Panc1 (cell line): ENCODE measurements around the gene CDK13. TPM values are rescaled to one million over a fixed set of nuclear protein-coding genes. Genes with fewer than 3 reads are reported as not detected.

Source experiments
- ATAC-seq: fragments of 200-7000 bp; cut with Tn5 transposase; 2 replicates; pipeline ENCODE4 v1.9.1; 2020; ENCODE audit warnings: mild to moderate bottlenecking, moderate library complexity
- BruUV-seq: library from RNA; stranded (reverse); fragments of 400-500 nt; replicated peaks from 2 replicates; lab custom pipeline; 2021; lab: Mats Ljungman, UMichigan
- CTCF ChIA-PET: fragments of 300-600 bp; sonication (Branson Sonifier 250); formaldehyde crosslinking; loops from one replicate; lab custom pipeline; 2022; ENCODE audit warnings: antibody characterized with exemption; lab: Charles Lee
- POLR2A ChIA-PET: fragments of 300-600 bp; sonication (Branson Sonifier 250); formaldehyde crosslinking; loops from one replicate; lab custom pipeline; 2022; ENCODE audit warnings: antibody characterized with exemption; lab: Charles Lee
- DNase-seq: peaks from one replicate; pipeline ENCODE4 v3.0.0-alpha.2; 2010; ENCODE audit warnings: low read depth, low spot score
- H3K27ac ChIP-seq: 2 replicates; pipeline ENCODE4 v1.5.1; 2011; ENCODE audit warnings: mild to moderate bottlenecking, low read length, inconsistent platforms
- H3K27me3 ChIP-seq: fragments of 200-500 bp; sonication (Bioruptor generic); 2 replicates; pipeline ENCODE4 v1.6.0; 2014; ENCODE audit warnings: low read length, inconsistent platforms; ENCODE audit not compliant: control insufficient read depth, insufficient read depth
- H3K36me3 ChIP-seq: fragments of 200-500 bp; sonication (Bioruptor generic); 2 replicates; pipeline ENCODE4 v1.5.1; 2014; ENCODE audit warnings: inconsistent platforms, mild to moderate bottlenecking, low read length, moderate library complexity; ENCODE audit not compliant: control insufficient read depth, insufficient read depth
- H3K4me1 ChIP-seq: 2 replicates; pipeline ENCODE4 v1.5.1; 2011; ENCODE audit warnings: inconsistent platforms, mild to moderate bottlenecking, low read length, moderate library complexity; ENCODE audit not compliant: control insufficient read depth, insufficient read depth
- H3K4me3 ChIP-seq, 2 experiments: 2 replicates each; pipeline ENCODE4 v1.5.1; 2011 to 2012; ENCODE audit warnings: low read depth in 2 of 2, low read length in 2 of 2, mild to moderate bottlenecking in 2 of 2, inconsistent platforms in 1 of 2, moderate library complexity in 1 of 2
- H3K9me3 ChIP-seq: fragments of 200-500 bp; sonication (Bioruptor generic); 2 replicates; pipeline ENCODE4 v1.5.1; 2014; ENCODE audit warnings: low read depth, mild to moderate bottlenecking, inconsistent platforms, low read length, moderate library complexity; ENCODE audit not compliant: control insufficient read depth, insufficient read depth
- CTCF ChIP-seq: fragments of 450-650 bp; IDR thresholded peaks from 2 replicates; pipeline ENCODE4 v1.5.1; 2017; ENCODE audit warnings: mild to moderate bottlenecking
- POLR2AphosphoS5 ChIP-seq: IDR thresholded peaks from 2 replicates; pipeline ENCODE4 v1.6.1; 2012; ENCODE audit warnings: mild to moderate bottlenecking, low read depth, low read length, moderate library complexity
- REST ChIP-seq, 2 experiments: IDR thresholded peaks; 2 replicates each; pipeline ENCODE4 v1.6.1; 2011 to 2012; ENCODE audit warnings: low read depth in 2 of 2, control low read depth in 1 of 2, low read length in 1 of 2, mild to moderate bottlenecking in 1 of 2, moderate library complexity in 1 of 2; ENCODE audit not compliant: insufficient read depth in 1 of 2
- SIN3A ChIP-seq: IDR thresholded peaks from 2 replicates; pipeline ENCODE4 v1.6.1; 2012; ENCODE audit warnings: low read depth, mild to moderate bottlenecking, low read length, moderate library complexity, borderline replicate concordance; ENCODE audit not compliant: insufficient read depth
- TCF7L2 ChIP-seq: IDR thresholded peaks from 2 replicates; pipeline ENCODE4 v1.6.1; 2011; ENCODE audit warnings: mild to moderate bottlenecking, low read depth, low read length, inconsistent platforms
- in situ Hi-C: cut with HindIII; loops from 2 replicates; pipeline ENCODE4 v1.10.0; 2016; ENCODE audit warnings: low sequenced_read_pairs, low pct_unique_long_range_greater_than_20kb
- intact Hi-C: fragments of 100-400 bp; cut with micrococcal nuclease; formaldehyde crosslinking; loops from one replicate; pipeline ENCODE4 v1.10.0; 2022; ENCODE audit not compliant: unreplicated experiment
- total RNA-seq: library from RNA; stranded (reverse); gene quantifications from one replicate; pipeline ENCODE4 v1.2.1, GENCODE V29; 2021; ENCODE audit not compliant: unreplicated experiment

Gene CDK13
- total RNA-seq, 1 experiment from 2014 or later = 52.0 TPM

- no TSS peak for BruUV-seq
- intact Hi-C loops (no loop called here), in situ Hi-C loops (no loop called here)
- no peak for ATAC-seq
- H3K9me3 ChIP-seq = no peaks in the 10 kb centered on the region
- H3K4me1 ChIP-seq = peaks cover 6% of the 10 kb centered on the region; the same call in 1 of the 2 replicates
- no peak overlapping the region for H3K4me3 ChIP-seq
- no peak for TF ChIP-seq REST (IDR thresholded peaks at IDR 0.05; ENCODE audit: insufficient read depth in 1 of 2, low read depth in 2 of 2, low read length in 1 of 2)
- no peak for TF ChIP-seq POLR2AphosphoS5
- TF ChIP-seq CTCF = no peak
- TF ChIP-seq SIN3A = no peak
- no peak for TF ChIP-seq TCF7L2
- POLR2A ChIA-PET = no interaction called here
- CTCF ChIA-PET = interaction anchor here (0.7 kb wide), 1 partner anchor 11 kb away, joined by 5 read pairs; no protein-coding TSS in a partner anchor
- peaks cover 37% of the 10 kb centered on the region for H3K36me3 ChIP-seq
- H3K27ac ChIP-seq = no peak overlapping the region
- no peaks in the 10 kb centered on the region for H3K27me3 ChIP-seq
- no peak for DNase-seq
These were observed 145.8 kb downstream of the CDK13 start for GRCh38 chr7:40095695-40096327.

- no peak for ATAC-seq
- BruUV-seq = no TSS peak
- intact Hi-C loops (no loop called here), in situ Hi-C loops (no loop called here)
- ChIA-PET POLR2A (interaction anchor here (1.0 kb wide), 1 partner anchor 141 kb away, joined by 4 read pairs; no protein-coding TSS in a partner anchor), CTCF (no interaction called here)
- no peak for DNase-seq
- H3K27ac ChIP-seq = no peak overlapping the region
- H3K4me1 ChIP-seq = peaks cover 6% of the 10 kb centered on the region; the same call in 1 of the 2 replicates
- no peaks in the 10 kb centered on the region for H3K27me3 ChIP-seq
- H3K9me3 ChIP-seq = no peaks in the 10 kb centered on the region
- peaks cover 30% of the 10 kb centered on the region for H3K36me3 ChIP-seq
- no peak overlapping the region for H3K4me3 ChIP-seq
- TF ChIP-seq TCF7L2 = no peak
- no peak for TF ChIP-seq POLR2AphosphoS5
- no peak for TF ChIP-seq SIN3A
- no peak for TF ChIP-seq CTCF
- no peak for TF ChIP-seq REST (IDR thresholded peaks at IDR 0.05; ENCODE audit: insufficient read depth in 1 of 2, low read depth in 2 of 2, low read length in 1 of 2)
These were observed 147.7 kb downstream of the CDK13 start for GRCh38 chr7:40097728-40098127.
